ENCODE measurements around the gene LRRK2. TPM values are rescaled to one million over a fixed set of nuclear protein-coding genes. Genes with fewer than 3 reads are reported as not detected.

The LRRK2 gene
- total and polyA plus RNA-seq, 2 of the 8 experiments (the other 6 are each of a cell fraction or from before 2014, with no cell fraction given): 0.06 to 0.13 TPM

DNA sequence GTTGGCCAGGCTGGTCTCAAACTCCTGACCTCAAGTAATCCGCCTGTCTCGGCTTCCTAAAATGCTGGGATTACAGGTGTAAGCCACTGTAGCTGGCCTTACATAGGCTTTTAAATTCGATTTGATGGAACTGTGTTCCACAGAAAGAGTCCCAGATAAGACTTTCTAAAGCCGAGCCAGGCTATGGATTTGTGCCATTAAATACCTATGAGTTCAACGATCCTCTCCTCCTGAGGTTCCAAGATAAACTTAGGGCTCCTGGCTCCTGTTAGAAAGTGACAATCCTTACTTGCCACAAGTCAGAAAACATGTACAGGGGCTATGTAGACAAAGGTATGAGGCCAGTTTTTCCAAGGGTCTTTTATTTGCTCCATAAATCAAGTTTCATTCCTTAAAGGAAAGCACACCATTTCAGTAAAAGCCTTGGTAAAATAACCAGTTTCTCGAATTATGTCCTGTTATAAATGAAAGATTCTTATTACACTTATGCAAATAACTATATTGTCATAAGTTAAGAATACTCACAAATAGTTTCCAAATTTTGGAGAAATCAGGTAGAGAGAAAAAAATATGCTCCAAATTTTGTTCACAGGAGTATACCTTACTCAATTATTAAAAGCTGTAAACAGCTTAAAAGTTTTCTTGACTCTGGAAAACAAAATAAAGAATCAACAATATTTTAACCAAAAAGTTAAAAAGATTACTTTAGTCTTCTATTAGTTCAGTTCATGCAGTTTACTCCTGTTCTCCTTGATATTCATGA is 36.1 kb upstream of the LRRK2 start:
- no peak overlapping the region for H3K14ac ChIP-seq (ENCODE audit: insufficient read length)
- no peak overlapping the region for H4K8ac ChIP-seq (ENCODE audit: extremely low read depth, insufficient read depth, low read length)
- 91% methylated on average over 6 of the region's 6 CpGs; no CpG with 5 or more reads in 1 of the 2 experiments for WGBS, 2 experiments (ENCODE audit: extremely low coverage in 1 of 2, insufficient coverage in 1 of 2, insufficient read length in 1 of 2, insufficient replicate concordance in 2 of 2, low coverage in 1 of 2, low lambda C conversion rate in 2 of 2, missing lambda C conversion rate in 1 of 2)
- H4K91ac ChIP-seq (replicated peaks; ENCODE audit: insufficient read length, low read length): no peak overlapping the region
- no peak overlapping the region for H2BK20ac ChIP-seq (ENCODE audit: low read length)
- H3K27me3 ChIP-seq (replicated peaks in 1 of 4; ENCODE audit: control insufficient read depth in 3 of 4, extremely low read depth in 1 of 4, insufficient read depth in 3 of 4, low read length in 3 of 4): no peaks in the 10 kb centered on the region
- H3K56ac ChIP-seq (replicated peaks; ENCODE audit: insufficient read length, low read depth, low read length): no peak overlapping the region
- no peaks in the 10 kb centered on the region for H4K20me1 ChIP-seq (replicated peaks in 1 of 2; ENCODE audit: control insufficient read depth in 1 of 2, insufficient read depth in 2 of 2, low read length in 2 of 2)
- no peaks in the 10 kb centered on the region for H3K79me2 ChIP-seq (ENCODE audit: control insufficient read depth in 1 of 2, insufficient read depth in 2 of 2, low read length in 2 of 2)
- POLR2A ChIA-PET (ENCODE audit: partially characterized antibody): no interaction called here
- no peak overlapping the region for H2BK5ac ChIP-seq (ENCODE audit: low read depth, low read length)
- DNase-seq (ENCODE audit: low read depth in 1 of 2, low spot score in 2 of 2): no peak
- no peak overlapping the region for H3K9ac ChIP-seq (replicated peaks in 1 of 4; ENCODE audit: extremely low read depth in 1 of 4, low read depth in 3 of 4, low read length in 3 of 4)
- TF ChIP-seq BCL11A (IDR thresholded peaks at IDR 0.05; ENCODE audit: low read depth in 2 of 2, low read length in 2 of 2) (no peak), FOSL1 (IDR thresholded peaks at IDR 0.05; ENCODE audit: insufficient read depth, low read depth, low read length) (no peak), BRCA1 (IDR thresholded peaks at IDR 0.05; ENCODE audit: low read depth, low read length) (no peak), JUN (IDR thresholded peaks at IDR 0.05; ENCODE audit: low read depth, low read length) (no peak)
- TF ChIP-seq, protein P1, sequence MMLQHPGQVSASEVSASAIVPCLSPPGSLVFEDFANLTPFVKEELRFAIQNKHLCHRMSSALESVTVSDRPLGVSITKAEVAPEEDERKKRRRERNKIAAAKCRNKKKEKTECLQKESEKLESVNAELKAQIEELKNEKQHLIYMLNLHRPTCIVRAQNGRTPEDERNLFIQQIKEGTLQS (IDR thresholded peaks at IDR 0.05; ENCODE audit: insufficient read depth, low read depth, low read length): no peak
- TF ChIP-seq, protein P2, sequence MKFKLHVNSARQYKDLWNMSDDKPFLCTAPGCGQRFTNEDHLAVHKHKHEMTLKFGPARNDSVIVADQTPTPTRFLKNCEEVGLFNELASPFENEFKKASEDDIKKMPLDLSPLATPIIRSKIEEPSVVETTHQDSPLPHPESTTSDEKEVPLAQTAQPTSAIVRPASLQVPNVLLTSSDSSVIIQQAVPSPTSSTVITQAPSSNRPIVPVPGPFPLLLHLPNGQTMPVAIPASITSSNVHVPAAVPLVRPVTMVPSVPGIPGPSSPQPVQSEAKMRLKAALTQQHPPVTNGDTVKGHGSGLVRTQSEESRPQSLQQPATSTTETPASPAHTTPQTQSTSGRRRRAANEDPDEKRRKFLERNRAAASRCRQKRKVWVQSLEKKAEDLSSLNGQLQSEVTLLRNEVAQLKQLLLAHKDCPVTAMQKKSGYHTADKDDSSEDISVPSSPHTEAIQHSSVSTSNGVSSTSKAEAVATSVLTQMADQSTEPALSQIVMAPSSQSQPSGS (IDR thresholded peaks at IDR 0.05; ENCODE audit: low read length): no peak
- peaks cover 0 to 6% (median 0%) of the 10 kb centered on the region in 4 experiments; a peak in 1 of 8 replicates for H3K36me3 ChIP-seq (ENCODE audit: control insufficient read depth in 2 of 4, insufficient read depth in 4 of 4, low read length in 3 of 4)
- no peak overlapping the region for H2AK5ac ChIP-seq (ENCODE audit: low read depth, low read length)
- H3K4me2 ChIP-seq (ENCODE audit: insufficient read depth in 1 of 2, low read depth in 2 of 2, low read length in 2 of 2): no peak overlapping the region
- H3K4me3 ChIP-seq (ENCODE audit: extremely low read depth in 1 of 4, insufficient read depth in 2 of 4, low read depth in 3 of 4, low read length in 4 of 4): no peak overlapping the region
- no peaks in the 10 kb centered on the region for H3K4me1 ChIP-seq (replicated peaks in 1 of 4; ENCODE audit: control insufficient read depth in 3 of 4, insufficient read depth in 4 of 4, low read length in 3 of 4)
- no peaks in the 10 kb centered on the region for H3K23me2 ChIP-seq (ENCODE audit: low read depth, low read length)
- H3K27ac ChIP-seq (ENCODE audit: low read depth, low read length): no peak overlapping the region
- H2BK12ac ChIP-seq (ENCODE audit: low read depth, low read length): no peak overlapping the region
- H3K4ac ChIP-seq (replicated peaks; ENCODE audit: insufficient read length, low read depth, low read length): no peak overlapping the region
- peaks cover 11 to 18% of the 10 kb centered on the region in 2 experiments for H3K9me3 ChIP-seq (ENCODE audit: insufficient read depth in 2 of 2, low read depth in 1 of 2, low read length in 1 of 2)
- H3K79me1 ChIP-seq (ENCODE audit: low read depth, low read length): no peaks in the 10 kb centered on the region
- H2BK120ac ChIP-seq (replicated peaks; ENCODE audit: low read depth, low read length): no peak overlapping the region
- no peak overlapping the region for H3K23ac ChIP-seq (ENCODE audit: insufficient read length)
- CTCF ChIA-PET (ENCODE audit: partially characterized antibody): no interaction called here
- no peak overlapping the region for H2AFZ ChIP-seq (ENCODE audit: low read length)
- no peak overlapping the region for H3K18ac ChIP-seq (ENCODE audit: extremely low read depth, low read length)
- FAIRE-seq: no peak
- H4K5ac ChIP-seq (ENCODE audit: insufficient read length, low read depth, low read length): no peak overlapping the region
- H2BK15ac ChIP-seq (ENCODE audit: low read length): no peak overlapping the region
